Endothelial cell of umbilical vein (primary cell): ENCODE results near the gene ETV6.

ENCODE experiments used
- CTCF ChIP-seq, 2 donors: IDR thresholded peaks; 1 replicate in 1 of 2; 2 replicates in 1 of 2; pipeline ENCODE4 v1.5.1; 2011; ENCODE audit warnings: low read length in 2 of 2, mild to moderate bottlenecking in 2 of 2, moderate library complexity in 2 of 2, control low read depth in 1 of 2, inconsistent platforms in 1 of 2, low read depth in 1 of 2; ENCODE audit not compliant: insufficient read depth in 1 of 2; ENCODE audit errors: extremely low read depth in 1 of 2
- POLR2A ChIP-seq: IDR thresholded peaks from 2 replicates; pipeline ENCODE4 v1.6.1; 2012; ENCODE audit warnings: low read depth, mild to moderate bottlenecking, control low read depth, low read length

GRCh38 chr12:11729008-11729407 lies 79.5 kb downstream of the ETV6 start:
- TF ChIP-seq POLR2A = no peak
- TF ChIP-seq CTCF (IDR thresholded peaks at IDR 0.05; ENCODE audit: extremely low read depth in 1 of 2, insufficient read depth in 1 of 2, low read depth in 1 of 2, low read length in 2 of 2) = no peak
